ENCODE data around the gene KRTAP9-1. TPM values are rescaled to one million over a fixed set of nuclear protein-coding genes. Genes with fewer than 3 reads are reported as not detected.
"Not testable (repeated sequence)": the region's sequence is repeated elsewhere in the genome, so short reads cannot be mapped to it uniquely, and the experiment has no call there.

The KRTAP9-1 gene
- total RNA-seq (not detected), polyA plus RNA-seq (not detected)

- H3K27ac ChIP-seq (ENCODE audit: low read depth); H3K4me3 ChIP-seq (ENCODE audit: low read depth, low read length); H3K4me1 ChIP-seq (ENCODE audit: insufficient read depth); DNase-seq (ENCODE audit: extremely low spot score); H3K36me3 ChIP-seq (ENCODE audit: insufficient read depth): not testable (repeated sequence)
- WGBS: 64% methylated on average over 1 of the region's 1 CpG
Measured at GRCh38 chr17:41189837-41190318, at the start of gene KRTAP9-1. Gene KRTAP9-1, plus strand, starts transcription at chr17:41189887. Its CDS starts 0 bp downstream, at chr17:41189887.

GRCh38 chr17:41140360-41141131 lies 49.1 kb upstream of the KRTAP9-1 start, which contains the start of gene KRTAP4-6:
Gene KRTAP4-6, minus strand, starts transcription at chr17:41140544. Its CDS starts 57 bp downstream, at chr17:41140487.
- no peak within 1 kb of the TSS for H3K4me3 ChIP-seq (ENCODE audit: low read depth, low read length)
- WGBS: 86% methylated on average over 6 of the region's 6 CpGs
- H3K36me3 ChIP-seq (ENCODE audit: insufficient read depth): no peaks in the 10 kb centered on the region
- DNase-seq (ENCODE audit: extremely low spot score): no peak
- H3K4me1 ChIP-seq (ENCODE audit: insufficient read depth): no peaks in the 10 kb centered on the region
- no peak within 1 kb of the TSS for H3K27ac ChIP-seq (ENCODE audit: low read depth)

- no peak for DNase-seq (ENCODE audit: extremely low spot score)
- no peaks in the 10 kb centered on the region for H3K36me3 ChIP-seq (ENCODE audit: insufficient read depth)
- no peak overlapping the region for H3K4me3 ChIP-seq (ENCODE audit: low read depth, low read length)
- no peak overlapping the region for H3K27ac ChIP-seq (ENCODE audit: low read depth)
- no peaks in the 10 kb centered on the region for H3K4me1 ChIP-seq (ENCODE audit: insufficient read depth)
Measured at GRCh38 chr17:41141361-41141760, 48.3 kb upstream of the KRTAP9-1 start.

- Histone ChIP-seq H3K36me3 (ENCODE audit: insufficient read depth) (no peaks in the 10 kb centered on the region), H3K27ac (ENCODE audit: low read depth) (no peak overlapping the region), H3K4me1 (ENCODE audit: insufficient read depth) (no peaks in the 10 kb centered on the region), H3K4me3 (ENCODE audit: low read depth, low read length) (no peak overlapping the region)
- WGBS: 31% methylated on average over 1 of the region's 1 CpG
- DNase-seq (ENCODE audit: extremely low spot score): no peak
Measured at GRCh38 chr17:41144846-41145245, 44.8 kb upstream of the KRTAP9-1 start.

- 84% methylated on average over 2 of the region's 2 CpGs for WGBS
- no peak for DNase-seq (ENCODE audit: extremely low spot score)
- Histone ChIP-seq H3K4me3 (ENCODE audit: low read depth, low read length) (no peak overlapping the region), H3K36me3 (ENCODE audit: insufficient read depth) (no peaks in the 10 kb centered on the region), H3K27ac (ENCODE audit: low read depth) (no peak overlapping the region), H3K4me1 (ENCODE audit: insufficient read depth) (no peaks in the 10 kb centered on the region)
Measured at GRCh38 chr17:41145261-41145660, 44.4 kb upstream of the KRTAP9-1 start.

GRCh38 chr17:41147531-41148204 lies 42.0 kb upstream of the KRTAP9-1 start:
- Histone ChIP-seq H3K36me3 (ENCODE audit: insufficient read depth) (no peaks in the 10 kb centered on the region), H3K4me1 (ENCODE audit: insufficient read depth) (no peaks in the 10 kb centered on the region), H3K4me3 (ENCODE audit: low read depth, low read length) (no peak overlapping the region), H3K27ac (ENCODE audit: low read depth) (no peak overlapping the region)
- WGBS: 85% methylated on average over 2 of the region's 2 CpGs
- DNase-seq (ENCODE audit: extremely low spot score): no peak

GRCh38 chr17:41148971-41149651 lies 40.6 kb upstream of the KRTAP9-1 start:
- H3K27ac ChIP-seq (ENCODE audit: low read depth); H3K36me3 ChIP-seq (ENCODE audit: insufficient read depth); H3K4me3 ChIP-seq (ENCODE audit: low read depth, low read length); H3K4me1 ChIP-seq (ENCODE audit: insufficient read depth); DNase-seq (ENCODE audit: extremely low spot score): not testable (repeated sequence)
- 77% methylated on average over 10 of the region's 10 CpGs for WGBS

GRCh38 chr17:41149652-41149985 lies 40.1 kb upstream of the KRTAP9-1 start, which contains the start of gene KRTAP4-5:
Gene KRTAP4-5, minus strand, starts transcription at chr17:41149825. Its CDS starts 58 bp downstream, at chr17:41149767.
- Histone ChIP-seq H3K27ac (ENCODE audit: low read depth) (no peak within 1 kb of the TSS), H3K4me3 (ENCODE audit: low read depth, low read length) (no peak within 1 kb of the TSS), H3K36me3 (ENCODE audit: insufficient read depth) (no peaks in the 10 kb centered on the region), H3K4me1 (ENCODE audit: insufficient read depth) (no peaks in the 10 kb centered on the region)
- 64% methylated on average over 2 of the region's 2 CpGs for WGBS
- no peak for DNase-seq (ENCODE audit: extremely low spot score)

GRCh38 chr17:41150026-41150425 lies 39.7 kb upstream of the KRTAP9-1 start:
- WGBS: 79% methylated on average over 4 of the region's 4 CpGs
- Histone ChIP-seq H3K27ac (ENCODE audit: low read depth) (no peak overlapping the region), H3K4me1 (ENCODE audit: insufficient read depth) (no peaks in the 10 kb centered on the region), H3K36me3 (ENCODE audit: insufficient read depth) (no peaks in the 10 kb centered on the region), H3K4me3 (ENCODE audit: low read depth, low read length) (no peak overlapping the region)
- no peak for DNase-seq (ENCODE audit: extremely low spot score)

GRCh38 chr17:41151525-41151924 lies 38.2 kb upstream of the KRTAP9-1 start:
- H3K4me1 ChIP-seq (ENCODE audit: insufficient read depth): no peaks in the 10 kb centered on the region
- DNase-seq (ENCODE audit: extremely low spot score): no peak
- no peak overlapping the region for H3K27ac ChIP-seq (ENCODE audit: low read depth)
- H3K36me3 ChIP-seq (ENCODE audit: insufficient read depth): no peaks in the 10 kb centered on the region
- 80% methylated on average over 2 of the region's 2 CpGs for WGBS
- H3K4me3 ChIP-seq (ENCODE audit: low read depth, low read length): no peak overlapping the region

GRCh38 chr17:41153856-41154255 lies 35.8 kb upstream of the KRTAP9-1 start:
- Histone ChIP-seq H3K4me1 (ENCODE audit: insufficient read depth) (no peaks in the 10 kb centered on the region), H3K36me3 (ENCODE audit: insufficient read depth) (no peaks in the 10 kb centered on the region), H3K27ac (ENCODE audit: low read depth) (no peak overlapping the region), H3K4me3 (ENCODE audit: low read depth, low read length) (no peak overlapping the region)
- 3% methylated on average over 2 of the region's 2 CpGs for WGBS
- DNase-seq (ENCODE audit: extremely low spot score): no peak

GRCh38 chr17:41160190-41160589 lies 29.5 kb upstream of the KRTAP9-1 start:
- not testable (repeated sequence) for H3K27ac ChIP-seq (ENCODE audit: low read depth); H3K4me1 ChIP-seq (ENCODE audit: insufficient read depth); DNase-seq (ENCODE audit: extremely low spot score); H3K36me3 ChIP-seq (ENCODE audit: insufficient read depth); H3K4me3 ChIP-seq (ENCODE audit: low read depth, low read length)
- WGBS: 89% methylated on average over 3 of the region's 3 CpGs

GRCh38 chr17:41160648-41161047 lies 29.0 kb upstream of the KRTAP9-1 start, which contains the start of gene KRTAP4-4:
Gene KRTAP4-4, minus strand, starts transcription at chr17:41160748. Its CDS starts 57 bp downstream, at chr17:41160691.
- H3K4me3 ChIP-seq (ENCODE audit: low read depth, low read length): no peak within 1 kb of the TSS

More at GRCh38 chr17:41160648-41161047, 29.0 kb upstream of the KRTAP9-1 start, which contains the start of gene KRTAP4-4:
- Histone ChIP-seq H3K4me1 (ENCODE audit: insufficient read depth) (no peaks in the 10 kb centered on the region), H3K27ac (ENCODE audit: low read depth) (no peak within 1 kb of the TSS), H3K36me3 (ENCODE audit: insufficient read depth) (no peaks in the 10 kb centered on the region)
- 88% methylated on average over 1 of the region's 1 CpG for WGBS
- DNase-seq (ENCODE audit: extremely low spot score): no peak
